NCI-H226 (cell line): ENCODE results near the gene SCPEP1.
A peak's percentile ranks its signal among the peaks of the same experiment; 100 is the strongest.
"Not testable (repeated sequence)": the region's sequence is repeated elsewhere in the genome, so short reads cannot be mapped to it uniquely, and the experiment has no call there.

ENCODE experiments used
- DNase-seq: peaks from one replicate; pipeline ENCODE4 v3.0.0-alpha.2; 2015

The SCPEP1 gene

GRCh38 chr17:56965681-56966080, 12.2 kb upstream of the SCPEP1 start:
- not testable (repeated sequence) for DNase-seq

GRCh38 chr17:56966338-56966737, 11.6 kb upstream of the SCPEP1 start:
- no peak for DNase-seq

- no peak for DNase-seq
Measured at GRCh38 chr17:56970974-56971373, 7.0 kb upstream of the SCPEP1 start.

- no peak for DNase-seq
Measured at GRCh38 chr17:56972111-56972730, 5.7 kb upstream of the SCPEP1 start.

- DNase-seq: no peak
Measured at GRCh38 chr17:56973520-56973919, 4.4 kb upstream of the SCPEP1 start.

- DNase-seq: no peak
Measured at GRCh38 chr17:56974055-56974454, 3.9 kb upstream of the SCPEP1 start.

GRCh38 chr17:56975656-56976055, 2.3 kb upstream of the SCPEP1 start:
- no peak for DNase-seq

- no peak for DNase-seq
Measured at GRCh38 chr17:56976941-56977608, 856 bp upstream of the SCPEP1 start.

GRCh38 chr17:56978441-56979090, 635 bp downstream of the SCPEP1 start:
- no peak for DNase-seq

- DNase-seq: no peak
Measured at GRCh38 chr17:56979091-56979480, 1.2 kb downstream of the SCPEP1 start.

- DNase-seq: not testable (repeated sequence)
Measured at GRCh38 chr17:56980526-56980925, 2.6 kb downstream of the SCPEP1 start.

GRCh38 chr17:56982312-56982711, 4.4 kb downstream of the SCPEP1 start:
- DNase-seq: no peak

GRCh38 chr17:56983366-56983765, 5.4 kb downstream of the SCPEP1 start:
- DNase-seq: no peak

- DNase-seq: peak; percentile 33
Measured at GRCh38 chr17:56985371-56986162, 7.6 kb downstream of the SCPEP1 start.

GRCh38 chr17:56987283-56987834, 9.4 kb downstream of the SCPEP1 start:
- no peak for DNase-seq

GRCh38 chr17:56988901-56989572, 11.1 kb downstream of the SCPEP1 start:
- no peak for DNase-seq

- no peak for DNase-seq
Measured at GRCh38 chr17:56992364-56992763, 14.4 kb downstream of the SCPEP1 start.

- peak; percentile 58 for DNase-seq
Measured at GRCh38 chr17:56994009-56994792, 16.3 kb downstream of the SCPEP1 start.

GRCh38 chr17:56995766-56996165, 17.8 kb downstream of the SCPEP1 start:
- peak; percentile 51 for DNase-seq

GRCh38 chr17:56997313-56997712, 19.4 kb downstream of the SCPEP1 start:
- no peak for DNase-seq

GRCh38 chr17:57001541-57001940, 23.6 kb downstream of the SCPEP1 start:
- DNase-seq: no peak

- DNase-seq: no peak
Measured at GRCh38 chr17:57002904-57003303, 25.0 kb downstream of the SCPEP1 start.
